Trophoblast cell (in vitro differentiated cells and primary cell): ENCODE data around the gene PRLH. TPM values are rescaled to one million over a fixed set of nuclear protein-coding genes. Genes with fewer than 3 reads are reported as not detected.

ENCODE experiments used
- DNase-seq, 2 donors: peaks; one replicate each; pipeline ENCODE4 v3.0.0-alpha.2; 2016
- H2AFZ ChIP-seq: 2 replicates; pipeline ENCODE4 v1.6.1; 2013; ENCODE audit warnings: low read length, moderate library complexity, mild to moderate bottlenecking; ENCODE audit not compliant: insufficient read depth, poor library complexity
- H2AK5ac ChIP-seq: 2 replicates; pipeline ENCODE4 v1.6.1; 2013; ENCODE audit warnings: mild to moderate bottlenecking, low read length
- H2BK120ac ChIP-seq: 2 replicates; pipeline ENCODE4 v1.6.1; 2013; ENCODE audit warnings: low read length, mild to moderate bottlenecking, moderate library complexity; ENCODE audit not compliant: insufficient read depth, poor library complexity
- H2BK12ac ChIP-seq: 2 replicates; pipeline ENCODE4 v1.6.1; 2013; ENCODE audit warnings: mild to moderate bottlenecking, low read length, moderate library complexity
- H2BK5ac ChIP-seq: 2 replicates; pipeline ENCODE4 v1.6.1; 2013; ENCODE audit warnings: low read length, low read depth, moderate library complexity, mild to moderate bottlenecking; ENCODE audit not compliant: poor library complexity
- H3K14ac ChIP-seq: 2 replicates; pipeline ENCODE4 v1.6.1; 2013; ENCODE audit warnings: mild to moderate bottlenecking, low read length
- H3K18ac ChIP-seq: 2 replicates; pipeline ENCODE4 v1.6.1; 2013; ENCODE audit warnings: mild to moderate bottlenecking, low read length
- H3K23ac ChIP-seq: 2 replicates; pipeline ENCODE4 v1.6.1; 2013; ENCODE audit warnings: low read length
- H3K27ac ChIP-seq: 2 replicates; pipeline ENCODE4 v1.5.1; 2013; ENCODE audit warnings: low read depth, mild to moderate bottlenecking, inconsistent platforms, low read length, moderate library complexity
- H3K27me3 ChIP-seq: 2 replicates; pipeline ENCODE4 v1.6.1; 2013; ENCODE audit warnings: inconsistent platforms, mild to moderate bottlenecking, low read length, moderate library complexity; ENCODE audit not compliant: insufficient read depth
- H3K36me3 ChIP-seq, 2 experiments: 1 replicate in 1 of 2; 2 replicates in 1 of 2; pipeline ENCODE4 v1.6.1; 2013; ENCODE audit warnings: low read length in 2 of 2, mild to moderate bottlenecking in 2 of 2, moderate library complexity in 1 of 2; ENCODE audit not compliant: insufficient read depth in 2 of 2, control insufficient read depth in 1 of 2
- H3K4ac ChIP-seq: 2 replicates; pipeline ENCODE4 v1.6.1; 2013; ENCODE audit warnings: low read depth, mild to moderate bottlenecking, low read length, moderate library complexity
- H3K4me1 ChIP-seq, 2 experiments: 1 replicate in 1 of 2; 2 replicates in 1 of 2; pipeline ENCODE4 v1.6.1; 2013; ENCODE audit warnings: low read length in 2 of 2, mild to moderate bottlenecking in 2 of 2, moderate library complexity in 1 of 2; ENCODE audit not compliant: insufficient read depth in 2 of 2, control insufficient read depth in 1 of 2
- H3K4me2 ChIP-seq: 2 replicates; pipeline ENCODE4 v1.6.1; 2013; ENCODE audit warnings: inconsistent platforms, mild to moderate bottlenecking, low read length, moderate library complexity
- H3K4me3 ChIP-seq: 2 replicates; pipeline ENCODE4 v1.5.1; 2013; ENCODE audit warnings: mild to moderate bottlenecking, low read depth, low read length, inconsistent platforms
- H3K79me1 ChIP-seq: one replicate; pipeline ENCODE4 v1.6.1; 2013; ENCODE audit warnings: low read length
- H3K79me2 ChIP-seq: 2 replicates; pipeline ENCODE4 v1.6.1; 2013; ENCODE audit warnings: low read length, mild to moderate bottlenecking; ENCODE audit not compliant: control insufficient read depth, insufficient read depth, poor library complexity
- H3K9ac ChIP-seq: 2 replicates; pipeline ENCODE4 v1.6.1; 2013; ENCODE audit warnings: mild to moderate bottlenecking, low read length
- H3K9me3 ChIP-seq: 2 replicates; pipeline ENCODE4 v1.6.1; 2013; ENCODE audit warnings: low read depth, mild to moderate bottlenecking, control low read depth, inconsistent platforms, low read length; ENCODE audit not compliant: insufficient read depth
- H4K12ac ChIP-seq: 2 replicates; pipeline ENCODE4 v1.6.1; 2013; ENCODE audit warnings: low read depth, mild to moderate bottlenecking, low read length, moderate library complexity
- H4K8ac ChIP-seq: 2 replicates; pipeline ENCODE4 v1.6.1; 2013; ENCODE audit warnings: low read depth, mild to moderate bottlenecking, low read length, moderate library complexity
- H4K91ac ChIP-seq: one replicate; pipeline ENCODE4 v1.6.1; 2013; ENCODE audit warnings: low read depth, mild to moderate bottlenecking, low read length, moderate library complexity
- WGBS: extraction: QIAGEN DNeasy Blood & Tissue Kit; methylation state at CpG from one replicate; pipeline ENCODE4 v1.1.7; 2013; ENCODE audit warnings: missing lambda C conversion rate; ENCODE audit not compliant: insufficient read length, insufficient coverage; ENCODE audit errors: extremely low coverage; 5-methylcytosine and 5-hydroxymethylcytosine counted together
- polyA plus RNA-seq: library from polyadenylated mRNA; stranded (reverse); fragments of 200-250 nt; gene quantifications from 2 replicates; pipeline ENCODE4 v1.2.3, GENCODE V29; 2013

Gene PRLH
- not detected in 2 replicates for polyA plus RNA-seq

GRCh38 chr2:237566401-237567235 lies at the start of gene PRLH:
PRLH (plus strand) TSS chr2:237566574; CDS start chr2:237566574, 0 bp downstream.
- H2BK12ac ChIP-seq: no peak within 1 kb of the TSS
- WGBS: no CpG with 5 or more reads among the region's 32 CpGs

GRCh38 chr2:237517163-237517562 lies 49.2 kb upstream of the PRLH start:
- Histone ChIP-seq H3K79me1 (no peaks in the 10 kb centered on the region), H3K23ac (no peak overlapping the region), H3K27me3 (no peaks in the 10 kb centered on the region), H2BK120ac (no peak overlapping the region), H3K18ac (no peak overlapping the region), H2AFZ (no peak overlapping the region), H3K4ac (no peak overlapping the region), H3K9ac (no peak overlapping the region), H4K91ac (no peak overlapping the region), H4K8ac (no peak overlapping the region), H4K12ac (no peak overlapping the region), H3K4me3 (no peak overlapping the region), H3K4me1 (no peaks in the 10 kb centered on the region), H2BK5ac (no peak overlapping the region), H3K79me2 (no peaks in the 10 kb centered on the region), H3K36me3 (no peaks in the 10 kb centered on the region), H3K9me3 (peaks cover 5% of the 10 kb centered on the region), H2BK12ac (no peak overlapping the region), H2AK5ac (no peak overlapping the region), H3K14ac (no peak overlapping the region), H3K27ac (no peak overlapping the region), H3K4me2 (no peak overlapping the region)
- DNase-seq: no peak
- WGBS: 100% methylated on average over 2 of the region's 4 CpGs

More at GRCh38 chr2:237566401-237567235, at the start of gene PRLH:
- no peak within 1 kb of the TSS for H3K4me3 ChIP-seq
- no peaks in the 10 kb centered on the region for H3K27me3 ChIP-seq
- peaks cover 2% of the 10 kb centered on the region for H3K9me3 ChIP-seq
- H3K18ac ChIP-seq: no peak within 1 kb of the TSS
- H3K79me2 ChIP-seq: no peaks in the 10 kb centered on the region
- no peak within 1 kb of the TSS for H4K12ac ChIP-seq
- no peak within 1 kb of the TSS for H4K91ac ChIP-seq
- no peak within 1 kb of the TSS for H2BK120ac ChIP-seq
- no peak within 1 kb of the TSS for H3K9ac ChIP-seq
- H2BK5ac ChIP-seq: no peak within 1 kb of the TSS
- H3K4me1 ChIP-seq: no peaks in the 10 kb centered on the region
- no peak within 1 kb of the TSS for H3K4me2 ChIP-seq
- no peak within 1 kb of the TSS for H3K14ac ChIP-seq
- H4K8ac ChIP-seq: no peak within 1 kb of the TSS
- no peak within 1 kb of the TSS for H3K27ac ChIP-seq
- H2AK5ac ChIP-seq: no peak within 1 kb of the TSS
- no peak within 1 kb of the TSS for H2AFZ ChIP-seq
- no peak for DNase-seq
- no peaks in the 10 kb centered on the region for H3K36me3 ChIP-seq
- H3K79me1 ChIP-seq: no peaks in the 10 kb centered on the region
- peak within 1 kb of the TSS; percentile 85 for H3K23ac ChIP-seq
- no peak within 1 kb of the TSS for H3K4ac ChIP-seq

GRCh38 chr2:237517990-237518389 lies 48.4 kb upstream of the PRLH start:
- H3K9ac ChIP-seq: no peak overlapping the region
- no peak overlapping the region for H3K27ac ChIP-seq
- DNase-seq: no peak
- no peak overlapping the region for H3K23ac ChIP-seq
- peaks cover 5% of the 10 kb centered on the region for H3K9me3 ChIP-seq
- no peak overlapping the region for H2AK5ac ChIP-seq
- H2BK12ac ChIP-seq: no peak overlapping the region
- no peak overlapping the region for H3K4ac ChIP-seq
- H2BK120ac ChIP-seq: no peak overlapping the region
- no peaks in the 10 kb centered on the region for H3K27me3 ChIP-seq
- no peak overlapping the region for H4K12ac ChIP-seq
- no peak overlapping the region for H2AFZ ChIP-seq
- H4K91ac ChIP-seq: no peak overlapping the region
- no peak overlapping the region for H4K8ac ChIP-seq
- WGBS: no CpG with 5 or more reads among the region's 1 CpG
- no peaks in the 10 kb centered on the region for H3K4me1 ChIP-seq
- no peak overlapping the region for H2BK5ac ChIP-seq
- H3K4me3 ChIP-seq: no peak overlapping the region
- H3K18ac ChIP-seq: no peak overlapping the region
- H3K79me2 ChIP-seq: no peaks in the 10 kb centered on the region
- no peaks in the 10 kb centered on the region for H3K36me3 ChIP-seq
- H3K79me1 ChIP-seq: no peaks in the 10 kb centered on the region
- H3K4me2 ChIP-seq: no peak overlapping the region
- H3K14ac ChIP-seq: no peak overlapping the region

- H2BK5ac ChIP-seq: no peak overlapping the region
- H4K91ac ChIP-seq: no peak overlapping the region
- H2BK120ac ChIP-seq: no peak overlapping the region
- no peak overlapping the region for H3K4me2 ChIP-seq
- DNase-seq: no peak
- no peaks in the 10 kb centered on the region for H3K27me3 ChIP-seq
- peak overlapping the region; percentile 85 for H3K23ac ChIP-seq
- H3K18ac ChIP-seq: no peak overlapping the region
- H3K36me3 ChIP-seq: no peaks in the 10 kb centered on the region
- H3K4me3 ChIP-seq: no peak overlapping the region
- no peak overlapping the region for H3K4ac ChIP-seq
- H2BK12ac ChIP-seq: no peak overlapping the region
- WGBS: no CpG with 5 or more reads among the region's 14 CpGs
- H3K14ac ChIP-seq: no peak overlapping the region
- no peak overlapping the region for H4K8ac ChIP-seq
- H3K9ac ChIP-seq: no peak overlapping the region
- H2AK5ac ChIP-seq: no peak overlapping the region
- H3K9me3 ChIP-seq: peaks cover 5% of the 10 kb centered on the region
- no peaks in the 10 kb centered on the region for H3K79me1 ChIP-seq
- peaks cover under 1 to 1% of the 10 kb centered on the region in 2 experiments for H3K4me1 ChIP-seq
- H3K79me2 ChIP-seq: no peaks in the 10 kb centered on the region
- no peak overlapping the region for H3K27ac ChIP-seq
- no peak overlapping the region for H2AFZ ChIP-seq
- H4K12ac ChIP-seq: no peak overlapping the region
These were observed 46.7 kb upstream of the PRLH start for GRCh38 chr2:237519506-237520245.
